AG10803 (cell line): ENCODE measurements around the gene SUGCT.

Experiments
- DNase-seq: peaks from one replicate; pipeline ENCODE4 v3.0.0; 2010; ENCODE audit warnings: low read depth
- H3K4me3 ChIP-seq: 2 replicates; pipeline ENCODE4 v1.5.1; 2011; ENCODE audit warnings: mild to moderate bottlenecking, low read length, control low read depth
- TF ChIP-seq, protein P1 (sequence below): conservative IDR thresholded peaks from 2 replicates; pipeline ENCODE4 v1.5.1; 2011; ENCODE audit warnings: mild to moderate bottlenecking, low read length, control low read depth, inconsistent platforms

The SUGCT gene

DNA sequence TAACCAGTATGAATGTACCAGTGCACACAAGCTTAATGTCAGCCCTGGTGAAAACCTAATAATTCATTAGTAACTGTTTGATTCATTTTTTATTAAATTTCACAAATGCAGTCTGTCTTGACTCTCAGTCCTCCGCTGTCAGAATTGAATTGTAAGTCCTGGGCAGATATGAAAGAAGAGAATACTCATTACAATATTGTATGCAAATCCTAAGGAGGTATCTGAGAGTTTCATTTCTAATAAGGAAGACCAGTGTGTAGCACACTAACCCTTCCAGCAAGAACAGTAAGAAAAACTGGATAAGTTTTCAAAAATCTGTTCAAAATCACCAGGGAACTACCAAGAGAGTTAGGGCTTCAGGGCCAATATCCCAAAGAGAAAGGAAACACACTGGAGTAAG is 652.1 kb downstream of the SUGCT start:
- TF ChIP-seq, protein P1, sequence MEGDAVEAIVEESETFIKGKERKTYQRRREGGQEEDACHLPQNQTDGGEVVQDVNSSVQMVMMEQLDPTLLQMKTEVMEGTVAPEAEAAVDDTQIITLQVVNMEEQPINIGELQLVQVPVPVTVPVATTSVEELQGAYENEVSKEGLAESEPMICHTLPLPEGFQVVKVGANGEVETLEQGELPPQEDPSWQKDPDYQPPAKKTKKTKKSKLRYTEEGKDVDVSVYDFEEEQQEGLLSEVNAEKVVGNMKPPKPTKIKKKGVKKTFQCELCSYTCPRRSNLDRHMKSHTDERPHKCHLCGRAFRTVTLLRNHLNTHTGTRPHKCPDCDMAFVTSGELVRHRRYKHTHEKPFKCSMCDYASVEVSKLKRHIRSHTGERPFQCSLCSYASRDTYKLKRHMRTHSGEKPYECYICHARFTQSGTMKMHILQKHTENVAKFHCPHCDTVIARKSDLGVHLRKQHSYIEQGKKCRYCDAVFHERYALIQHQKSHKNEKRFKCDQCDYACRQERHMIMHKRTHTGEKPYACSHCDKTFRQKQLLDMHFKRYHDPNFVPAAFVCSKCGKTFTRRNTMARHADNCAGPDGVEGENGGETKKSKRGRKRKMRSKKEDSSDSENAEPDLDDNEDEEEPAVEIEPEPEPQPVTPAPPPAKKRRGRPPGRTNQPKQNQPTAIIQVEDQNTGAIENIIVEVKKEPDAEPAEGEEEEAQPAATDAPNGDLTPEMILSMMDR: no peak
- no peak overlapping the region for H3K4me3 ChIP-seq

DNA sequence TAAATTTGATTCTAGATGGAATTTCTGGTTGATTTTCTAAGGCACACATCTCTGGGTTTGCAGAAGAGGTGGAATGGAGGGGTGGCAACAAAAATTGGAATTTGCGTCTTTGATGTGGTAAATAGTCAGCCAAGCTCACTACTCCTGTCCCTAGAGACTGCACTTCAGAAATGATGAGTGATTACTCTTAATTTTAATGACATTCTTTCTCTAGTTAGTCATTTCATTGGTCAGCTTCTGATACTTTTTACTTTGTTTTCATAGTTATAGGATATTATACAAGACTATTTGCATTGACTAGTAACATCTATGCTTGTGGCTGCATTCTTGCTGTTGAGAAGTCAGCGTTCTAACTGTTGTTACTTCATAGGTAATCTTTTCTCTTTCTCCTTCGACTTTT is 658.3 kb downstream of the SUGCT start:
- DNase-seq: peak; percentile 71
- H3K4me3 ChIP-seq: no peak overlapping the region
- TF ChIP-seq, protein P1: no peak

More for the DNA sequence above, 652.1 kb downstream of the SUGCT start:
- no peak for DNase-seq

DNA sequence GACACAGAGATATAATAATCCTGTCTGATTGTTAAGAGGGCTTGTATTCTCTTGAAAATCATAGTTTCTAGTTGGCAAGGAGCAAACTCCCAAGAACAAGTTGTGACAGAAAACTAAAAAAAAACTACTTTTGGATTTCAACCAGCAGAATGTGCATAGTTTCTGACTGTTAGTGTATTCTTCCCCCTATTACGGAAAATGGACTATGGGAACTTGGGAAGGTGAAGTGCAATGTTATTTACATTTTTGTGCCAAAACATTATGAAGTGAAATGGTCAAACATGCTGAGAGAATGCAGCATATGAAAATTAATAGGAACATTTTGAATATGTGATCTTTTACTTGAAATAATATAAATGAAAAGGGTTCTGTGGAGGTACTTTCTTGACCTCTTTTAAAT is 660.8 kb downstream of the SUGCT start:
- TF ChIP-seq, protein P1: no peak
- peak; percentile 38 for DNase-seq
- H3K4me3 ChIP-seq: no peak overlapping the region

DNA sequence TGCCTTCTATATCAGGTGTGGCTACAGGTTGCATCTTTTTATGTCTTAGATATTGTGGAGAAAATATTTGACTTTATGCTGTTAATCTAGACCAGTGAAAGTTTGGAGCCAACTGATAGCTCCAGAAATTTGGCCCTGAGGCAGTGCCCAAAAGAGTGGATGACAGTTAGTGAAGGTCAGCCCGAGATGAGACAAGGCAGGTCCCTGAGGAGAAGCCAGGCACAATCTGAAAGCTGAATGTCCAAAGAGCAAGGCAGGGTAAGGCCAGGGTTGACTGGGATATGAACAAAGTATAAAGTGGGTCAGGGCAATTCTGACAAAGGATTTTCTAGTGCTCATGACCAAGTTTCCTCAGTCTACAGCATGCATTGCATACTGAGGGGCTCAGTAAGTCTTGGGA is 661.9 kb downstream of the SUGCT start:
- no peak for DNase-seq
- TF ChIP-seq, protein P1: no peak
- H3K4me3 ChIP-seq: no peak overlapping the region

DNA sequence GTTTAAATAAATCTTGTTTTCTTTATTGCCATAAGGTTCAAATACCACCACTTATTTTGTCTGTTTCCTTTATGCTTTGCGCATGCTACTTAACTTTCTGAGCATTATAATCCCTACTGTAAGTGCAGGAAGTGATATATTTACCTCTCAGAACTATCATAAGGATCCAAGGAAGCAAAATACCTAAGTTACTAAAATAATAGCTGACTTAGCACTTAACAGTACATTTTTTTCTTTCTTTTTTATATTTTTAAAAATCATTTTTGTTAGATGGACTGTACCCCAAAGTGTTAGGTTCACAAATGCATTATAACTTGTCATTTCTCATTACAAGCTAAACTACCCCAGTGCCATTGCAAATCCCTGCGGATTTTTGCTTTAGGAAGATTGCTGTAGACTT is 663.8 kb downstream of the SUGCT start:
- TF ChIP-seq, protein P1: no peak
- no peak overlapping the region for H3K4me3 ChIP-seq
- no peak for DNase-seq

DNA sequence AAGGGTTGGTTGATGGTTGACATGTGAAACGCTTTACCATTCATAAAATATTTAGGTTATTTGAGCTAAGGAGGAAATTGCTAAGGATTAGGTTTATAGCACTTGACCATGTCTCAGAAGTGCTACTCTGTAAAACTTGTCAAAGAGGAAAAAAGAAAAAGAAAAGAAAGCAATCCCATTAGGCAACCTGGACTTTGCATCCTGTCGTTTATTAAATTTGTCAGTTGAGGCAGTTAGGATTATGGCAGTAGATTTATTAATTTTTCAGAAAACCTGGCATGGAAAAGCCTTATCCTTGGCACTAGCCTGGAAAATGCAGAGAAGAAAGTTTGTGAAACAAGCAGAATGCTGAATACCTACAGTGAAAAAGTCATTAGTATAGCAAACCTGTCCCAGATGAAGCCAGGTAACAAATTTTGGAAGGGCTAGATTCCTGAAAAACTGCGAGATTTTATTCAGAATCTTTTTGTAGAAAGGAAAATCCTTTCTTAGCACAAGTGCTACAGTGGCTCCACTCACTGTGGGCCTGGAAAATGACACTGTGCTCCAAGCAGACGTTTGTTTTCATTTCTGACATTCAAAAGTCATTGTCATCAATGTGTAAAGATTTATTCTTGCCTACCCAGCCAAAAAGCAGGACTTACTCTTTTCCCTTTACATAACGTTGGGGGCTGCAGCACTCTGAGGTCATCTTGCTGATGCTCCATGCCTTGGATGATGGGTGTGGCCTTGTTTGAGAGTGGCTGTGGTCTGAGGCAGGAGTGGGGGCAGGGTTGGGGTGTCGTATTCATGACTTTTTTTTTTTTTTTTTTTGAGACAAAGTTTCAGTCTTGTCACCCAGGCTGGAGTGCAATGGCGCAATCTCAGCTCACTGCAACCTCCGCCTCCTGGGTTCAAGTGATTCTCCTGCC is 664.9 kb downstream of the SUGCT start:
- TF ChIP-seq, protein P1: no peak
- H3K4me3 ChIP-seq: no peak overlapping the region
- no peak for DNase-seq

DNA sequence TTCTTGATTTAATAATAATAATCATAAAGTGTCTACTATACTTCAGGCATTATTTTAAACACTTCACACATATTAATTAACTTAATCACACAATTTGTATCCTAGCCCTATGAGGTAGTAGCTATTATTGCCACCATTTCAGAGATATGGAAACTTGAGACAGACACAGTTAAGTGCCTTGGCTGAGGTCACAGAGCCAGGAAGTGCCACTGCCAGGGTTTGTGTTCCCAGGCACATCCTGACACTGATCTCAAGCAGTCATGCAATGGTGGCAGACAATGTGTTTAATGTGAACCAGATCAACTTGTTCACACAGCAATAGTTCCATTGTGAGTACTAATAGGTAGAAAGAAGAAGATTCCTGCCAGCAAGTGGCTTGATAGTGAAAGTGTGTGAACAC is 666.0 kb downstream of the SUGCT start:
- TF ChIP-seq, protein P1: no peak
- no peak for DNase-seq
- no peak overlapping the region for H3K4me3 ChIP-seq
